GM12865 (cell line): ENCODE measurements around the gene MICAL3.
"Not testable (repeated sequence)": the region's sequence is repeated elsewhere in the genome, so short reads cannot be mapped to it uniquely, and the experiment has no call there.

ENCODE experiments used
- DNase-seq: peaks from one replicate; pipeline ENCODE4 v3.0.0; 2010; ENCODE audit warnings: low read depth
- H3K4me3 ChIP-seq: 2 replicates; pipeline ENCODE4 v1.5.1; 2011; ENCODE audit warnings: mild to moderate bottlenecking, low read depth, low read length, control low read depth
- TF ChIP-seq, protein P1 (sequence below): IDR thresholded peaks from 2 replicates; pipeline ENCODE4 v1.5.1; 2011; ENCODE audit warnings: low read length, control low read depth, low read depth, inconsistent platforms; ENCODE audit not compliant: insufficient read depth; ENCODE audit errors: missing control alignments

MICAL3 gene

DNA sequence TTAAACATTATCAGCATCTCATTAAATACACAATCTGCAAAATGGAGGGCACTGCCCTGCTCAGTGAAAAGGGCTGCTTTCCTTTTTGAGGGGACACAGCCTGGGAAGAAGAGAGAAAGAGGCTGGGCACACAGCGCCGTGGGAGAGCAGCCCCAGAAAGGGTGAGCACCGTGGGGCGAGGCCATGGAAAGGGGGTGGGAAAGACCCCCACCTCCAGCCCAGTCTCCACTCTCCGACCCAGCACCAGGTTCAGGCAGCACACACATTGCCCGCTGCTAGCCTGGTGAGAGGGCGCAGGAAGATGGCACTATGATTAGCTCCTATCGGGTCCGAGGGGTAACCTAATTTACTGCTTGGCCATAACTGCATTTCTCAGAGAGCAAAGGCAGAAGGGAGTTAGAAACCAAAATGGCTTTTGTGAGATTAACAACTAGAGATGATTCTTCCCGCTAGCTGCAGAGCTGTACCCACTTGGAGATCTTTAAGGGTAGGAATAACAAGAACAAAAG, 146.1 kb downstream of the MICAL3 start:
- no peak for DNase-seq
- TF ChIP-seq, protein P1, sequence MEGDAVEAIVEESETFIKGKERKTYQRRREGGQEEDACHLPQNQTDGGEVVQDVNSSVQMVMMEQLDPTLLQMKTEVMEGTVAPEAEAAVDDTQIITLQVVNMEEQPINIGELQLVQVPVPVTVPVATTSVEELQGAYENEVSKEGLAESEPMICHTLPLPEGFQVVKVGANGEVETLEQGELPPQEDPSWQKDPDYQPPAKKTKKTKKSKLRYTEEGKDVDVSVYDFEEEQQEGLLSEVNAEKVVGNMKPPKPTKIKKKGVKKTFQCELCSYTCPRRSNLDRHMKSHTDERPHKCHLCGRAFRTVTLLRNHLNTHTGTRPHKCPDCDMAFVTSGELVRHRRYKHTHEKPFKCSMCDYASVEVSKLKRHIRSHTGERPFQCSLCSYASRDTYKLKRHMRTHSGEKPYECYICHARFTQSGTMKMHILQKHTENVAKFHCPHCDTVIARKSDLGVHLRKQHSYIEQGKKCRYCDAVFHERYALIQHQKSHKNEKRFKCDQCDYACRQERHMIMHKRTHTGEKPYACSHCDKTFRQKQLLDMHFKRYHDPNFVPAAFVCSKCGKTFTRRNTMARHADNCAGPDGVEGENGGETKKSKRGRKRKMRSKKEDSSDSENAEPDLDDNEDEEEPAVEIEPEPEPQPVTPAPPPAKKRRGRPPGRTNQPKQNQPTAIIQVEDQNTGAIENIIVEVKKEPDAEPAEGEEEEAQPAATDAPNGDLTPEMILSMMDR, result no peak
- no peak overlapping the region for H3K4me3 ChIP-seq

DNA sequence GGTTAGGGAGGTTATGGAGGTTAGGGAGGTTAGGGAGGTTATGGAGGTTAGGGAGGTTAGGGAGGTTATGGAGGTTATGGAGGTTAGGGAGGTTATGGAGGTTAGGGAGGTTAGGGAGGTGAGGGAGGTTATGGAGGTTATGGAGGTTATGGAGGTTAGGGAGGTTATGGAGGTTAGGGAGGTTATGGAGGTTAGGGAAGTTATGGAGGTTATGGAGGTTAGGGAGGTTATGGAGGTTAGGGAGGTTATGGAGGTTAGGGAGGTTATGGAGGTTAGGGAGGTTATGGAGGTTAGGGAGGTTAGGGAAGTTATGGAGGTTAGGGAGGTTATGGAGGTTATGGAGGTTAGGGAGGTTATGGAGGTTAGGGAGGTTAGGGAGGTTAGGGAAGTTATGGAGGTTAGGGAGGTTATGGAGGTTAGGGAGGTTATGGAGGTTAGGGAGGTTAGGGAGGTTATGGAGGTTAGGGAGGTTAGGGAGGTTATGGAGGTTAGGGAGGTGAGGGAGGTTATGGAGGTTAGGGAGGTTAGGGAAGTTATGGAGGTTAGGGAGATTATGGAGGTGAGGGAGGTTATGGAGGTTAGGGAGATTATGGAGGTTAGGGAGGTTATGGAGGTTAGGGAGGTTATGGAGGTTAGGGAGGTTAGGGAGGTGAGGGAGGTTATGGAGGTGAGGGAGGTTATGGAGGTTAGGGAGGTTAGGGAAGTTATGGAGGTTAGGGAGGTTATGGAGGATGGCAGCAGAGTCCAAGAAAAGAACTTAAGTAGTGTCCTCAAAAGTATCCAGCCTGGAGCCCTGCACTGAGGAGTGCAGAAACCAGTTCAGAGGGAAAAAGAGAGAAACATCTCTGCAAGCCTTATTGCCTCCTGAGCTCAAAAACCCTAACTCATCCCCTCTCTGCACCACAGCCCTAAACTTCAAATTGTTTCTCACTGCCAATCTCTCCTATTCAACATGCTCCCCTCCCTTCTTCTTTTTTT, 147.2 kb downstream of the MICAL3 start:
- H3K4me3 ChIP-seq, DNase-seq: not testable (repeated sequence)

DNA sequence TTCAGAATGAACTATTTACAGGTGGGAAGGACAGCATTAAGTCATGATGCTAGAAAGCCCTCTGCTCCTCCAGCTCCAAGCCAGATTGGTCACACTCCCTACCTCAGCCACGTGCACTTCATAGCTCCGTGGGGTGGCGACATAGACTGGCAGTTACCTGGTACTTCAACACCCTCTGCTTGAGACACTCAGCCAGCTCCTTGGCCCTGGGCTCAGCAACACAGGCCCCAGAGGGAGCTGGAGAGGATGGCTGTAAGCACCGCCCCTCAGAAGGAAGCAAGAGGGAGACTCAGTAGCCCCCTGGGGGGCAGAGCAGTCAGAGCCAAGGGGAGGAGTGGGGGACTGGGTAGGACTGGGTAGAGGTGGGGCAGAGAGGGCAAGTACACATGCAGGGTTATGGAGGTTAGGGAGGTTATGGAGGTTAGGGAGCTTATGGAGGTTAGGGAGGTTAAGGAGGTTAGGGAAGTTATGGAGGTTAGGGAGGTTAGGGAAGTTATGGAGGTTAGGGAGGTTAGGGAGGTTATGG, 148.0 kb downstream of the MICAL3 start:
- DNase-seq, result peak; percentile 37
- no peak overlapping the region for H3K4me3 ChIP-seq
- TF ChIP-seq, protein P1, result no peak

DNA sequence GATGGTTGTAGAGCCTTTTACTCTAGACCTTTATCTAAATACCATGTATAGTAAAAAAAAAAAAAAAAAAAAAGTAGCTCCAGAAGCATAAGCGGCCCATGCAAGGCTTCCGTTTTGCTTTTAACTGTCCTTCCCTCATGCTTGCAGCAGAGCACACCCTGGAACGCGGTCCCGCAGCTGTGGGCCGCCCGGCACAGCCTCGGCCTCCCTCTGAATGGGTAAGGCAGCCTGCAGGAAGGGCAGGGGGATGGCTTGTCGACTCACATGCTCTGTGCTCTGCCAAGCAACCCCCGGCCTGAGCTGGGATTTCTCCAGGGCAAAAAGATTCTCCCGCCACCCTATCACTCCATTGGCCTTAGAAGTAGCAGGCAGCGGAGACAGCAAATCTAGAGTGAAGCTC, 148.7 kb downstream of the MICAL3 start:
- TF ChIP-seq, protein P1, result no peak
- no peak overlapping the region for H3K4me3 ChIP-seq
- no peak for DNase-seq

DNA sequence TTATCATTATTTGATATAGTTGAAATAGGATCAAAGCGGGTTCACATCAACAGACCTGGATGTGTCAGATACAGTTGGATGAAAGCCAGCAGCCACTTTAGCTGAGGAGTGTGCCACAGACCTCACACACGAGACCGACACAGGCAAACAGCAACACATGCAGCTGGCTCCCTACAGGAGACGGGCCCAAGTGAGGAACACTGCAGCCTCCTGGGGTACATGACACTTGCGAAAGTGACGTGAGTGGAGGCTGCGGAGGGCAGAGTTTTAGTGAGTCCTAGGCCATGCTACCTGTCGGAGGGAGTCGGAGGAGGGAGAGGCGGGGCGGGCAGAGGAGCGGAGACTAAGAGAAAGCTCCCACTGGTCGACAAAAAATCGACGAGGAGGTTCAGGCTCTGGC, 149.2 kb downstream of the MICAL3 start:
- TF ChIP-seq, protein P1, result no peak
- no peak for DNase-seq
- H3K4me3 ChIP-seq, result no peak overlapping the region

DNA sequence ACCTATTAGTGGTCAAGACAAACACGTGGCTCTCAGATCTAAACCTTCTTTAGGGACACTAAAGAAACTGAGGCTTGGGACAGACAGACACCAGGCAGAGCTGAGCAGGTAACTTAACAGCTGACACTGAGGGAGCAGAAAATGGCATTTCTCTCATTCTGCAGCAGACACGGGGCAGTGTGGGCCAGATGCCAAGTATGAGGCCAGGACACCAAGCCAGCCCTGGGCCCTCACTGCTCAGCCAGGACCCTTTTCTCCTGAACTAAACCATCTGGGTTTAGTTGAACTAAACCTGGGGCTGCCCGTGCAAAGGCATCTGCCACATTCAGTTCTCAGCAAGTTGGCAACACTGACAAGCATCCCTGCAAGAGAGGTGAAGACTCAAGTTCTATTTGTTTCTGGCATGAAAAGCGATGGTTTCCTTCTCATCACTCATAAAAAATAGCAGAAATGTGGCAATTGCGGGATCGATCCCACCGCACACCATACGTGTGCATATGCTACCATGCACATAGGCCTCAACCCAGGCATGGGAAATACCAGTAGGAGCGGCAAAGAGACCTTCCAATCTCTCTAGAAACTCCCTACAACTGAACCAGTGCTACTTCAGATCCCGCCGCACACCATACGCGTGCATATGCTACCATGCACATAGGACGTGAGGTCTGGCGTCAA, 150.0 kb downstream of the MICAL3 start:
- TF ChIP-seq, protein P1, result no peak
- H3K4me3 ChIP-seq, result no peak overlapping the region
- DNase-seq, result no peak

DNA sequence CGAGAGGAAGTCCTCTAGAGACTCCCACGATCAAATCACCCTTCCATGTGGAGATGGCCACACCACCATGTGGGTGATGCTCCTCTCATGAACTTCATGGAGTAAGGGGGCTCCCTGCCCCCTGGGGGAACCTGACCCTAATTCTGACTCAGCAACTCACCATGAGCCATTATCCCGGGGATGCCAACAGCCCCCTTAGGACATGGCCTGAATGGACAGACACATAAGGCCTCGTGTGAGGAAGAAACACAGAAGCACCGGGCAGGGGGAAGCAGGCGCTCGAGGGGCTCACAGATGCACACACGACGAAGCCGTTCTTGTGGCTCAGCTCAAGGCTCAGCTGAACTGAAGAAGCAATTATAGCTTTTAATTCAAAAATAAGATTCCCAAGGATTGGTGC, 150.6 kb downstream of the MICAL3 start:
- TF ChIP-seq, protein P1, result no peak
- no peak for DNase-seq
- no peak overlapping the region for H3K4me3 ChIP-seq
